ENCODE data around the gene DDAH1.

Gene DDAH1

GRCh38 chr1:85328713-85329397 is 136.1 kb downstream of the DDAH1 start:
- peak; percentile 76 for DNase-seq (ENCODE audit: low spot score)

- DNase-seq (ENCODE audit: low spot score): no peak
Measured at GRCh38 chr1:85327759-85328158, 137.2 kb downstream of the DDAH1 start.

GRCh38 chr1:85326851-85327250 is 138.1 kb downstream of the DDAH1 start:
- DNase-seq (ENCODE audit: low spot score): no peak

- DNase-seq (ENCODE audit: low spot score): no peak
Measured at GRCh38 chr1:85326336-85326735, 138.6 kb downstream of the DDAH1 start.

- no peak for DNase-seq (ENCODE audit: low spot score)
Measured at GRCh38 chr1:85325920-85326319, 139.0 kb downstream of the DDAH1 start.

- DNase-seq (ENCODE audit: low spot score): no peak
Measured at GRCh38 chr1:85323770-85324169, 141.2 kb downstream of the DDAH1 start.

- DNase-seq (ENCODE audit: low spot score): no peak
Measured at GRCh38 chr1:85322655-85323054, 142.3 kb downstream of the DDAH1 start.

GRCh38 chr1:85321237-85321964 is 143.6 kb downstream of the DDAH1 start:
- DNase-seq (ENCODE audit: low spot score): peak; percentile 52

- DNase-seq (ENCODE audit: low spot score): peak; percentile 31
Measured at GRCh38 chr1:85320371-85321131, 144.4 kb downstream of the DDAH1 start.

GRCh38 chr1:85319931-85320330 is 145.0 kb downstream of the DDAH1 start:
- DNase-seq (ENCODE audit: low spot score): no peak

GRCh38 chr1:85319491-85319890 is 145.5 kb downstream of the DDAH1 start:
- DNase-seq (ENCODE audit: low spot score): no peak

GRCh38 chr1:85318217-85318616 is 146.7 kb downstream of the DDAH1 start:
- no peak for DNase-seq (ENCODE audit: low spot score)

GRCh38 chr1:85317560-85317959 is 147.4 kb downstream of the DDAH1 start:
- no peak for DNase-seq (ENCODE audit: low spot score)

- DNase-seq (ENCODE audit: low spot score): no peak
Measured at GRCh38 chr1:85316321-85316720, 148.6 kb downstream of the DDAH1 start.

- no peak for DNase-seq (ENCODE audit: low spot score)
Measured at GRCh38 chr1:85315789-85316188, 149.2 kb downstream of the DDAH1 start.

GRCh38 chr1:85314726-85315125 is 150.2 kb downstream of the DDAH1 start:
- DNase-seq (ENCODE audit: low spot score): no peak

GRCh38 chr1:85313888-85314696 is 150.9 kb downstream of the DDAH1 start:
- DNase-seq (ENCODE audit: low spot score): peak; percentile 63

- no peak for DNase-seq (ENCODE audit: low spot score)
Measured at GRCh38 chr1:85311818-85312217, 153.1 kb downstream of the DDAH1 start.

GRCh38 chr1:85308833-85309350 is 156.1 kb downstream of the DDAH1 start:
- DNase-seq (ENCODE audit: low spot score): no peak

- DNase-seq (ENCODE audit: low spot score): peak; percentile 45
Measured at GRCh38 chr1:85307987-85308832, 156.7 kb downstream of the DDAH1 start.

GRCh38 chr1:85306236-85306635 is 158.7 kb downstream of the DDAH1 start:
- no peak for DNase-seq (ENCODE audit: low spot score)

Data from hepatic stellate cell (primary cell).